Adrenal gland (tissue), 5 donors: ENCODE results near the gene SIRT3.
"Not testable (repeated sequence)": the region's sequence is repeated elsewhere in the genome, so short reads cannot be mapped to it uniquely, and the experiment has no call there.

Experiments used
- CTCF ChIP-seq, 6 experiments: fragments of 450-650 bp in 4 of 6; fragments of 200-600 bp in 2 of 6; sonication (generic) in 1 of 6; IDR thresholded peaks; 1 replicate in 5 of 6; 2 replicates in 1 of 6; pipeline versions ENCODE4 v1.5.1 to v1.8.0; 2016 to 2021; ENCODE audit warnings: antibody characterized with exemption in 6 of 6, mild to moderate bottlenecking in 2 of 6, moderate library complexity in 1 of 6
- POLR2A ChIP-seq, 2 donors: fragments of 450-650 bp; IDR thresholded peaks; one replicate each; pipeline ENCODE4 v1.6.1; 2017; ENCODE audit warnings: antibody characterized with exemption in 2 of 2, mild to moderate bottlenecking in 2 of 2, moderate library complexity in 1 of 2
- donor health status: DM: no; HTN: no; CAD: no.

DNA sequence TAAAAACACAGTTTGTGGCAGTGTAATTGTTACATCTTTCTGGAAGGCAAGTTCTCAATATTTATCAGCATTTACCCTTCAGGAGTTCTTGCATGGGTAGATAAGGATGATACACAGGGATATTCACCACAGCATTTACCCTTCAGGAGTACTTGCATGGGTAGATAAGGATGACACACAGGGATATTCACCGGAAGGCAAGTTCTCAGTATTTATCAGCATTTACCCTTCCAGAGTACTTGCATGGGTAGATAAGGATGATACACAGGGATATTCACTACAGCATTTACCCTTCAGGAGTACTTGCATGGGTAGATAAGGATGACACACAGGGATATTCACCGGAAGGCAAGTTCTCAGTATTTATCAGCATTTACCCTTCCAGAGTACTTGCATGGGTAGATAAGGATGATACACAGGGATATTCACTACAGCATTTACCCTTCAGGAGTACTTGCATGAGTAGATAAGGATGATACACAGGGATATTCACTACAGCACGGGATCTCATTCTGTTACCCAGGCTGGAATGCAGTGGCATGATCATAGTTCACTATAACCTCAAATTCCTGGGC, 15.4 kb downstream of the SIRT3 start:
- not testable (repeated sequence) for TF ChIP-seq CTCF, POLR2A (IDR thresholded peaks at IDR 0.05)
